ENCODE measurements around the gene SPON2. TPM values are rescaled to one million over a fixed set of nuclear protein-coding genes. Genes with fewer than 3 reads are reported as not detected.
A peak's percentile ranks its signal among the peaks of the same experiment; 100 is the strongest.

Gene SPON2
- polyA plus RNA-seq, 2 of the 4 experiments (the other 2 are of a cell fraction), result 0.12 to 0.54 TPM

GRCh38 chr4:1172971-1173757, 781 bp upstream of the SPON2 start:
- peak overlapping the region; percentile 82 to 89 for H3K27ac ChIP-seq
- 52% methylated on average over 13 of the region's 20 CpGs for WGBS (ENCODE audit: missing lambda C conversion rate)
- no peak for FAIRE-seq

GRCh38 chr4:1171311-1172227, 814 bp downstream of the SPON2 start:
- ATAC-seq (no peak), FAIRE-seq (no peak), DNase-seq (ENCODE audit: low read depth in 1 of 2, low spot score in 1 of 2) (no peak)
- H3K4me1 ChIP-seq, result peaks cover 23% of the 10 kb centered on the region
- ChIA-PET CTCF (no interaction called here), POLR2A (no interaction called here)
- TF ChIP-seq JUN (IDR thresholded peaks at IDR 0.05) (no peak), ZFP36 (IDR thresholded peaks at IDR 0.05; ENCODE audit: borderline replicate concordance, partially characterized antibody) (no peak), ELK1 (IDR thresholded peaks at IDR 0.05; ENCODE audit: low read depth, low read length) (no peak), MAX (IDR thresholded peaks at IDR 0.05) (no peak), REST (IDR thresholded peaks at IDR 0.05) (no peak), RFX5 (IDR thresholded peaks at IDR 0.05) (no peak), CHD4 (IDR thresholded peaks at IDR 0.05; ENCODE audit: borderline replicate concordance) (no peak), KDM5A (IDR thresholded peaks at IDR 0.05) (no peak), SREBF2 (IDR thresholded peaks at IDR 0.05) (no peak), MYC (IDR thresholded peaks at IDR 0.05; ENCODE audit: borderline replicate concordance, low read length) (no peak), FOXS1 (CRISPR knock-in tag; IDR thresholded peaks at IDR 0.05) (no peak), CEBPB (IDR thresholded peaks at IDR 0.05) (no peak)
- H3K9me3 ChIP-seq, result no peaks in the 10 kb centered on the region
- peak overlapping the region in 1 of 2 experiments; percentile 89; a peak in 3 of 6 replicates for H3K27ac ChIP-seq
- 94% methylated on average over 39 of the region's 88 CpGs for WGBS (ENCODE audit: missing lambda C conversion rate)
- H3K4me3 ChIP-seq, result no peak overlapping the region
- no peak overlapping the region for H3K4me2 ChIP-seq

More at GRCh38 chr4:1172971-1173757, 781 bp upstream of the SPON2 start:
- H3K4me1 ChIP-seq, result peaks cover 20% of the 10 kb centered on the region
- peak overlapping the region; percentile 80 for H3K4me2 ChIP-seq
- no peak for TF ChIP-seq ESRRA (IDR thresholded peaks at IDR 0.05; ENCODE audit: borderline replicate concordance, low read length)
- TF ChIP-seq JUNB (IDR thresholded peaks at IDR 0.05), result no peak
- no peak for TF ChIP-seq CBX2 (IDR thresholded peaks at IDR 0.05; ENCODE audit: borderline replicate concordance, low read depth)
- TF ChIP-seq ELK1 (IDR thresholded peaks at IDR 0.05; ENCODE audit: low read depth, low read length), result no peak
- TF ChIP-seq CEBPB (IDR thresholded peaks at IDR 0.05), result peak; percentile 76 to 77
- TF ChIP-seq GATA3 (IDR thresholded peaks at IDR 0.05; ENCODE audit: borderline replicate concordance), result no peak
- no peaks in the 10 kb centered on the region for H3K9me3 ChIP-seq
- peak; percentile 79 to 81 for ATAC-seq
- no peak overlapping the region for H3K4me3 ChIP-seq
- CTCF ChIA-PET, result interaction anchor here (0.5 to 1.4 kb wide), 2 partner anchors 47 to 456 kb away, joined by 3 read pairs; no protein-coding TSS in a partner anchor
- POLR2A ChIA-PET, result no interaction called here
- peak; percentile 56 to 61 for DNase-seq (ENCODE audit: low read depth in 1 of 2, low spot score in 1 of 2)

Data from A549 (cell line).